ENCODE data around the gene GCHFR.

GCHFR gene

GRCh38 chr15:40763801-40764628 is at the start of gene GCHFR:
Gene GCHFR (plus strand): TSS chr15:40764068. CDS start chr15:40764181, 113 bp downstream.
- DNase-seq (ENCODE audit: low spot score): peak; percentile 84

GRCh38 chr15:40714144-40714543 is 49.7 kb upstream of the GCHFR start:
- DNase-seq (ENCODE audit: low spot score): no peak

GRCh38 chr15:40716165-40716564 is 47.7 kb upstream of the GCHFR start:
- no peak for DNase-seq (ENCODE audit: low spot score)

- DNase-seq (ENCODE audit: low spot score): no peak
Measured at GRCh38 chr15:40721701-40722100, 42.2 kb upstream of the GCHFR start.

- no peak for DNase-seq (ENCODE audit: low spot score)
Measured at GRCh38 chr15:40722354-40722753, 41.5 kb upstream of the GCHFR start.

- no peak for DNase-seq (ENCODE audit: low spot score)
Measured at GRCh38 chr15:40722934-40723333, 40.9 kb upstream of the GCHFR start.

- no peak for DNase-seq (ENCODE audit: low spot score)
Measured at GRCh38 chr15:40723919-40724318, 39.9 kb upstream of the GCHFR start.

GRCh38 chr15:40731034-40731433 is 32.8 kb upstream of the GCHFR start:
- DNase-seq (ENCODE audit: low spot score): no peak

- DNase-seq (ENCODE audit: low spot score): no peak
Measured at GRCh38 chr15:40736575-40736974, 27.3 kb upstream of the GCHFR start.

- no peak for DNase-seq (ENCODE audit: low spot score)
Measured at GRCh38 chr15:40737048-40737447, 26.8 kb upstream of the GCHFR start.

GRCh38 chr15:40739047-40739446 is 24.8 kb upstream of the GCHFR start:
- no peak for DNase-seq (ENCODE audit: low spot score)

GRCh38 chr15:40739854-40740253 is 24.0 kb upstream of the GCHFR start:
- no peak for DNase-seq (ENCODE audit: low spot score)

GRCh38 chr15:40743485-40743901 is 20.4 kb upstream of the GCHFR start:
- no peak for DNase-seq (ENCODE audit: low spot score)

- DNase-seq (ENCODE audit: low spot score): no peak
Measured at GRCh38 chr15:40743921-40744814, 19.7 kb upstream of the GCHFR start.

- DNase-seq (ENCODE audit: low spot score): no peak
Measured at GRCh38 chr15:40744815-40745152, 19.1 kb upstream of the GCHFR start.

GRCh38 chr15:40746916-40747418 is 16.9 kb upstream of the GCHFR start:
- DNase-seq (ENCODE audit: low spot score): no peak

- DNase-seq (ENCODE audit: low spot score): no peak
Measured at GRCh38 chr15:40747685-40748631, 15.9 kb upstream of the GCHFR start.

GRCh38 chr15:40749151-40749630 is 14.7 kb upstream of the GCHFR start:
- no peak for DNase-seq (ENCODE audit: low spot score)

- DNase-seq (ENCODE audit: low spot score): no peak
Measured at GRCh38 chr15:40750885-40751284, 13.0 kb upstream of the GCHFR start.

GRCh38 chr15:40751745-40752144 is 12.1 kb upstream of the GCHFR start:
- DNase-seq (ENCODE audit: low spot score): no peak

GRCh38 chr15:40754574-40754882 is 9.3 kb upstream of the GCHFR start:
- DNase-seq (ENCODE audit: low spot score): no peak
